ENCODE data around the gene KRTAP4-4.

The KRTAP4-4 gene

GRCh38 chr17:41151525-41151924 lies 9.0 kb downstream of the KRTAP4-4 start:
- no peaks in the 10 kb centered on the region for H3K4me1 ChIP-seq (ENCODE audit: control insufficient read depth, insufficient read depth, low read length)
- ChIA-PET CTCF (no interaction called here), POLR2A (no interaction called here)
- no peak overlapping the region for H3K4me3 ChIP-seq (ENCODE audit: low read depth, low read length)
- H3K9me3 ChIP-seq (ENCODE audit: control insufficient read depth, insufficient read depth, low read depth, low read length): no peaks in the 10 kb centered on the region
- H3K27ac ChIP-seq (ENCODE audit: extremely low read depth, low read depth, low read length): no peak overlapping the region
- TF ChIP-seq ZNF510 (tag by site-specific recombination; IDR thresholded peaks at IDR 0.05; ENCODE audit: insufficient replicate concordance) (no peak), ZXDB (tag by site-specific recombination; IDR thresholded peaks at IDR 0.05) (no peak), SP7 (tag by site-specific recombination; IDR thresholded peaks at IDR 0.05) (no peak), ZNF157 (tag by site-specific recombination; IDR thresholded peaks at IDR 0.05) (no peak), SETDB1 (IDR thresholded peaks at IDR 0.05; ENCODE audit: insufficient read length, low read length) (no peak), ZBTB20 (tag by site-specific recombination; IDR thresholded peaks at IDR 0.05) (no peak), SCRT1 (tag by site-specific recombination; IDR thresholded peaks at IDR 0.05; ENCODE audit: borderline replicate concordance) (no peak), REST (tag by site-specific recombination; IDR thresholded peaks at IDR 0.05) (no peak), ZFP69B (tag by site-specific recombination; IDR thresholded peaks at IDR 0.05) (no peak), ZNF585B (tag by site-specific recombination; IDR thresholded peaks at IDR 0.05) (no peak), ZNF148 (tag by site-specific recombination; IDR thresholded peaks at IDR 0.05; ENCODE audit: borderline replicate concordance) (no peak), ZNF341 (tag by site-specific recombination; IDR thresholded peaks at IDR 0.05; ENCODE audit: low read depth) (no peak), ZNF843 (tag by site-specific recombination; IDR thresholded peaks at IDR 0.05) (no peak), ZNF423 (tag by site-specific recombination; IDR thresholded peaks at IDR 0.05) (no peak), ZNF560 (tag by site-specific recombination; IDR thresholded peaks at IDR 0.05; ENCODE audit: borderline replicate concordance) (no peak), ZNF175 (tag by site-specific recombination; IDR thresholded peaks at IDR 0.05) (no peak), IKZF3 (tag by site-specific recombination; IDR thresholded peaks at IDR 0.05) (no peak), ZBTB1 (tag by site-specific recombination; IDR thresholded peaks at IDR 0.05) (no peak)
- no peaks in the 10 kb centered on the region for H3K36me3 ChIP-seq (ENCODE audit: control insufficient read depth in 2 of 2, insufficient read depth in 1 of 2, low read length in 2 of 2)

GRCh38 chr17:41150026-41150425 lies 10.5 kb downstream of the KRTAP4-4 start:
- no peak overlapping the region for H3K27ac ChIP-seq (ENCODE audit: extremely low read depth, low read depth, low read length)
- POLR2A ChIA-PET: no interaction called here
- CTCF ChIA-PET: interaction anchor here (0.9 kb wide), 1 partner anchor 499 kb away, joined by 3 read pairs; no protein-coding TSS in a partner anchor

More at GRCh38 chr17:41150026-41150425, 10.5 kb downstream of the KRTAP4-4 start:
- H3K4me3 ChIP-seq (ENCODE audit: low read depth, low read length): no peak overlapping the region
- no peaks in the 10 kb centered on the region for H3K4me1 ChIP-seq (ENCODE audit: control insufficient read depth, insufficient read depth, low read length)
- no peaks in the 10 kb centered on the region for H3K9me3 ChIP-seq (ENCODE audit: control insufficient read depth, insufficient read depth, low read depth, low read length)
- TF ChIP-seq, protein P1, sequence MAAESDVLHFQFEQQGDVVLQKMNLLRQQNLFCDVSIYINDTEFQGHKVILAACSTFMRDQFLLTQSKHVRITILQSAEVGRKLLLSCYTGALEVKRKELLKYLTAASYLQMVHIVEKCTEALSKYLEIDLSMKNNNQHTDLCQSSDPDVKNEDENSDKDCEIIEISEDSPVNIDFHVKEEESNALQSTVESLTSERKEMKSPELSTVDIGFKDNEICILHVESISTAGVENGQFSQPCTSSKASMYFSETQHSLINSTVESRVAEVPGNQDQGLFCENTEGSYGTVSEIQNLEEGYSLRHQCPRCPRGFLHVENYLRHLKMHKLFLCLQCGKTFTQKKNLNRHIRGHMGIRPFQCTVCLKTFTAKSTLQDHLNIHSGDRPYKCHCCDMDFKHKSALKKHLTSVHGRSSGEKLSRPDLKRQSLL (tag by site-specific recombination; IDR thresholded peaks at IDR 0.05): no peak
- TF ChIP-seq ZNF184 (tag by site-specific recombination; IDR thresholded peaks at IDR 0.05) (no peak), ZNF596 (tag by site-specific recombination; IDR thresholded peaks at IDR 0.05) (no peak), ZNF747 (tag by site-specific recombination; IDR thresholded peaks at IDR 0.05) (no peak)
- H3K36me3 ChIP-seq (ENCODE audit: control insufficient read depth in 2 of 2, insufficient read depth in 1 of 2, low read length in 2 of 2): no peaks in the 10 kb centered on the region

All from HEK293 (cell line).